ENCODE results near the gene MAP3K20. TPM values are rescaled to one million over a fixed set of nuclear protein-coding genes. Genes with fewer than 3 reads are reported as not detected.
"Not testable (repeated sequence)": the region's sequence is repeated elsewhere in the genome, so short reads cannot be mapped to it uniquely, and the experiment has no call there.

Gene MAP3K20
- total RNA-seq, 2 experiments from 2014 or later = 8.0 to 10.2 TPM

GRCh38 chr2:173090276-173090877 is 14.7 kb downstream of the MAP3K20 start:
- H3K9me3 Mint-ChIP-seq = no peaks in the 10 kb centered on the region
- CTCF ChIA-PET = interaction anchor here (1.8 to 3.2 kb wide), 2 partner anchors 63 to 119 kb away, joined by 6 to 18 read pairs; no protein-coding TSS in a partner anchor
- no peaks in the 10 kb centered on the region for H3K4me1 Mint-ChIP-seq (ENCODE audit: low read depth)
- H3K36me3 Mint-ChIP-seq (ENCODE audit: low read depth) = no peaks in the 10 kb centered on the region
- DNase-seq = no peak
- H3K27ac Mint-ChIP-seq = no peak overlapping the region
- POLR2A ChIA-PET = interaction anchor here (1.2 kb wide), 1 partner anchor 39 kb away, joined by 3 read pairs; no protein-coding TSS in a partner anchor
- H3K27me3 Mint-ChIP-seq = peaks cover 6% of the 10 kb centered on the region
- no peak for ATAC-seq
- TF ChIP-seq CTCF (IDR thresholded peaks at IDR 0.05) = no peak
- no peak overlapping the region for H3K4me3 Mint-ChIP-seq
- intact Hi-C loops (cut with micrococcal nuclease) = loop anchor here (10.0 kb wide), 1 partner anchor 114 kb away; no protein-coding TSS in a partner anchor

GRCh38 chr2:173090973-173091660 is 15.5 kb downstream of the MAP3K20 start:
- intact Hi-C loops (cut with micrococcal nuclease) = loop anchor here (10.0 kb wide), 1 partner anchor 114 kb away; no protein-coding TSS in a partner anchor
- no peak overlapping the region for H3K27ac Mint-ChIP-seq
- DNase-seq = no peak
- no peaks in the 10 kb centered on the region for H3K4me1 Mint-ChIP-seq (ENCODE audit: low read depth)
- no peak overlapping the region for H3K4me3 Mint-ChIP-seq
- ATAC-seq = no peak
- H3K36me3 Mint-ChIP-seq (ENCODE audit: low read depth) = no peaks in the 10 kb centered on the region
- CTCF ChIA-PET = interaction anchor here (0.9 to 3.2 kb wide), 4 partner anchors 63 to 125 kb away, joined by 3 to 18 read pairs (median 5); no protein-coding TSS in a partner anchor
- TF ChIP-seq CTCF (IDR thresholded peaks at IDR 0.05) = no peak
- peaks cover 7% of the 10 kb centered on the region for H3K27me3 Mint-ChIP-seq
- POLR2A ChIA-PET = interaction anchor here (1.2 kb wide), 1 partner anchor 38 kb away, joined by 3 read pairs; no protein-coding TSS in a partner anchor
- H3K9me3 Mint-ChIP-seq = no peaks in the 10 kb centered on the region

- H3K4me1 Mint-ChIP-seq (ENCODE audit: low read depth) = no peaks in the 10 kb centered on the region
- POLR2A ChIA-PET = no interaction called here
- DNase-seq (no peak), ATAC-seq (no peak)
- H3K36me3 Mint-ChIP-seq (ENCODE audit: low read depth) = no peaks in the 10 kb centered on the region
- H3K4me3 Mint-ChIP-seq = no peak overlapping the region
- TF ChIP-seq CTCF (IDR thresholded peaks at IDR 0.05) = no peak
- intact Hi-C loops (cut with micrococcal nuclease) = loop anchor here (10.0 kb wide), 1 partner anchor 113 kb away; no protein-coding TSS in a partner anchor
- CTCF ChIA-PET = interaction anchor here (0.9 to 3.2 kb wide), 4 partner anchors 64 to 125 kb away, joined by 3 to 18 read pairs (median 5); no protein-coding TSS in a partner anchor
- peaks cover 7% of the 10 kb centered on the region for H3K27me3 Mint-ChIP-seq
- no peak overlapping the region for H3K27ac Mint-ChIP-seq
- no peaks in the 10 kb centered on the region for H3K9me3 Mint-ChIP-seq
Observed at GRCh38 chr2:173091910-173092309, 16.3 kb downstream of the MAP3K20 start.

GRCh38 chr2:173092844-173093402 is 17.3 kb downstream of the MAP3K20 start:
- no peak for TF ChIP-seq CTCF (IDR thresholded peaks at IDR 0.05)
- H3K4me1 Mint-ChIP-seq (ENCODE audit: low read depth) = no peaks in the 10 kb centered on the region
- ATAC-seq = no peak
- CTCF ChIA-PET = interaction anchor here (3.2 kb wide), 1 partner anchor 117 kb away, joined by 18 read pairs; no protein-coding TSS in a partner anchor
- H3K27ac Mint-ChIP-seq = no peak overlapping the region
- no peak overlapping the region for H3K4me3 Mint-ChIP-seq
- no peaks in the 10 kb centered on the region for H3K9me3 Mint-ChIP-seq
- no peak for DNase-seq
- POLR2A ChIA-PET = no interaction called here
- intact Hi-C loops (cut with micrococcal nuclease) = loop anchor here (10.0 kb wide), 1 partner anchor 112 kb away; no protein-coding TSS in a partner anchor
- peaks cover 3% of the 10 kb centered on the region for H3K27me3 Mint-ChIP-seq
- no peaks in the 10 kb centered on the region for H3K36me3 Mint-ChIP-seq (ENCODE audit: low read depth)

GRCh38 chr2:173093617-173094016 is 18.0 kb downstream of the MAP3K20 start:
- CTCF ChIA-PET; H3K4me1 Mint-ChIP-seq (ENCODE audit: low read depth); H3K27ac Mint-ChIP-seq; H3K36me3 Mint-ChIP-seq (ENCODE audit: low read depth); DNase-seq; H3K27me3 Mint-ChIP-seq; POLR2A ChIA-PET; H3K4me3 Mint-ChIP-seq; ATAC-seq; H3K9me3 Mint-ChIP-seq: not testable (repeated sequence)
- intact Hi-C loops (cut with micrococcal nuclease) = loop anchor here (10.0 kb wide), 1 partner anchor 111 kb away; no protein-coding TSS in a partner anchor

Data from activated CD8-positive, alpha-beta T cell treated with anti-CD3 and anti-CD28 coated beads for 36 hours (primary cell).